WTC11 (cell line): ENCODE data around the gene PTPRN2.

Experiments used
- AFF4 ChIP-seq: sonication (generic); formaldehyde crosslinking; IDR thresholded peaks from 2 replicates; pipeline ENCODE4 v1.8.1; 2023; ENCODE audit warnings: mild to moderate bottlenecking, missing genetic modification reagents, borderline replicate concordance
- ATF3 ChIP-seq: sonication (generic); formaldehyde crosslinking; conservative IDR thresholded peaks from 2 replicates; pipeline ENCODE4 v1.8.1; 2022; ENCODE audit warnings: mild to moderate bottlenecking, missing genetic modification reagents
- CTCF ChIP-seq: fragments of 200-600 bp; IDR thresholded peaks from 2 replicates; pipeline ENCODE4 v1.8.0; 2022; ENCODE audit warnings: antibody characterized with exemption
- HMGXB4 ChIP-seq: sonication (generic); formaldehyde crosslinking; IDR thresholded peaks from 2 replicates; pipeline ENCODE4 v1.8.1; 2023; ENCODE audit warnings: mild to moderate bottlenecking, moderate library complexity, missing genetic modification reagents
- MAX ChIP-seq: sonication (generic); formaldehyde crosslinking; IDR thresholded peaks from 2 replicates; pipeline ENCODE4 v1.8.0; 2022; ENCODE audit warnings: mild to moderate bottlenecking, missing genetic modification reagents
- MLX ChIP-seq: sonication (generic); formaldehyde crosslinking; IDR thresholded peaks from 2 replicates; pipeline ENCODE4 v1.8.1; 2023; ENCODE audit warnings: mild to moderate bottlenecking, missing genetic modification reagents, moderate library complexity
- USF1 ChIP-seq: sonication (generic); formaldehyde crosslinking; IDR thresholded peaks from 2 replicates; pipeline ENCODE4 v1.8.0; 2022; ENCODE audit warnings: mild to moderate bottlenecking, missing genetic modification reagents

- TF ChIP-seq CTCF: no peak
- TF ChIP-seq MAX: no peak
- no peak for TF ChIP-seq MLX (CRISPR knock-in tag)
- no peak for TF ChIP-seq USF1
- no peak for TF ChIP-seq AFF4 (CRISPR knock-in tag)
- TF ChIP-seq HMGXB4: no peak
- TF ChIP-seq ATF3 (CRISPR knock-in tag): no peak
These were observed 244.1 kb downstream of the PTPRN2 start for GRCh38 chr7:158343526-158343925.
